Fibroblast of villous mesenchyme (primary cell): ENCODE measurements around the gene ACOT7. TPM values are rescaled to one million over a fixed set of nuclear protein-coding genes. Genes with fewer than 3 reads are reported as not detected.
A peak's percentile ranks its signal among the peaks of the same experiment; 100 is the strongest.

Experiments used
- DNase-seq: peaks from one replicate; pipeline ENCODE4 v3.0.0-alpha.2; 2010; ENCODE audit warnings: low read depth
- H3K4me3 ChIP-seq: 2 replicates; pipeline ENCODE4 v1.5.1; 2011; ENCODE audit warnings: low read depth, mild to moderate bottlenecking, low read length
- CTCF ChIP-seq: IDR thresholded peaks from 2 replicates; pipeline ENCODE4 v1.5.1; 2012; ENCODE audit warnings: low read depth, mild to moderate bottlenecking, low read length; ENCODE audit not compliant: insufficient read depth
- total RNA-seq: library from RNA; depleted of rRNA; stranded (reverse); fragments of >200 nt; gene quantifications from 2 replicates; pipeline ENCODE4 v1.2.3, GENCODE V29; 2012

The ACOT7 gene
- total RNA-seq, 1 donor: 17.3 TPM

- no peak for DNase-seq
- no peak overlapping the region for H3K4me3 ChIP-seq
- no peak for TF ChIP-seq CTCF
Observed at GRCh38 chr1:6239213-6239752, 154.3 kb downstream of the ACOT7 start.

GRCh38 chr1:6237093-6237492, 156.5 kb downstream of the ACOT7 start:
- H3K4me3 ChIP-seq: no peak overlapping the region
- no peak for TF ChIP-seq CTCF
- no peak for DNase-seq

- TF ChIP-seq CTCF: no peak
- peak overlapping the region; percentile 83 for H3K4me3 ChIP-seq
- no peak for DNase-seq
Observed at GRCh38 chr1:6235296-6235677, 158.3 kb downstream of the ACOT7 start.

GRCh38 chr1:6234502-6235295, 158.9 kb downstream of the ACOT7 start:
- no peak for TF ChIP-seq CTCF
- H3K4me3 ChIP-seq: peak overlapping the region; percentile 83
- DNase-seq: peak; percentile 33

GRCh38 chr1:6233376-6233775, 160.2 kb downstream of the ACOT7 start:
- H3K4me3 ChIP-seq: no peak overlapping the region
- no peak for TF ChIP-seq CTCF
- no peak for DNase-seq

- no peak for TF ChIP-seq CTCF
- DNase-seq: no peak
Observed at GRCh38 chr1:6225651-6226050, 167.9 kb downstream of the ACOT7 start.

More at GRCh38 chr1:6225651-6226050, 167.9 kb downstream of the ACOT7 start:
- H3K4me3 ChIP-seq: no peak overlapping the region
